COLO829 (cell line): ENCODE measurements around the gene RTN4RL2.

ENCODE experiments used
- DNase-seq: peaks from one replicate; pipeline ENCODE4 v3.0.0; 2012; ENCODE audit warnings: low spot score

The RTN4RL2 gene

GRCh38 chr11:57462597-57462996 is 2.3 kb downstream of the RTN4RL2 start:
- DNase-seq = no peak

- no peak for DNase-seq
Measured at GRCh38 chr11:57463671-57464538, 3.6 kb downstream of the RTN4RL2 start.

GRCh38 chr11:57464539-57465181 is 4.3 kb downstream of the RTN4RL2 start:
- DNase-seq = no peak

GRCh38 chr11:57466680-57467079 is 6.4 kb downstream of the RTN4RL2 start:
- no peak for DNase-seq

- DNase-seq = no peak
Measured at GRCh38 chr11:57467508-57468157, 7.3 kb downstream of the RTN4RL2 start.

- DNase-seq = no peak
Measured at GRCh38 chr11:57468276-57468675, 7.9 kb downstream of the RTN4RL2 start.

- DNase-seq = no peak
Measured at GRCh38 chr11:57469268-57469667, 8.9 kb downstream of the RTN4RL2 start.

- DNase-seq = no peak
Measured at GRCh38 chr11:57471496-57471895, 11.2 kb downstream of the RTN4RL2 start.

- no peak for DNase-seq
Measured at GRCh38 chr11:57473285-57473841, 13.0 kb downstream of the RTN4RL2 start.

GRCh38 chr11:57474017-57474802 is 13.9 kb downstream of the RTN4RL2 start:
- DNase-seq = no peak

GRCh38 chr11:57474803-57475115 is 14.4 kb downstream of the RTN4RL2 start:
- DNase-seq = no peak

GRCh38 chr11:57475191-57475590 is 14.9 kb downstream of the RTN4RL2 start:
- no peak for DNase-seq

GRCh38 chr11:57475671-57476046 is 15.3 kb downstream of the RTN4RL2 start:
- no peak for DNase-seq

- DNase-seq = no peak
Measured at GRCh38 chr11:57476047-57476756, 15.9 kb downstream of the RTN4RL2 start.

GRCh38 chr11:57476757-57477506 is 16.6 kb downstream of the RTN4RL2 start:
- no peak for DNase-seq

GRCh38 chr11:57477507-57478189 is 17.3 kb downstream of the RTN4RL2 start:
- no peak for DNase-seq

GRCh38 chr11:57479021-57479663 is 18.8 kb downstream of the RTN4RL2 start:
- no peak for DNase-seq

- peak; percentile 35 for DNase-seq
Measured at GRCh38 chr11:57479911-57480310, 19.6 kb downstream of the RTN4RL2 start.

GRCh38 chr11:57480409-57481137 is 20.2 kb downstream of the RTN4RL2 start:
- peak; percentile 88 for DNase-seq
